ENCODE data around the gene FAM53A.

FAM53A gene

GRCh38 chr4:1639299-1639868 is 44.7 kb downstream of the FAM53A start:
- DNase-seq (ENCODE audit: low read depth), result no peak

- no peak for DNase-seq (ENCODE audit: low read depth)
Measured at GRCh38 chr4:1638873-1639272, 45.2 kb downstream of the FAM53A start.

- no peak for DNase-seq (ENCODE audit: low read depth)
Measured at GRCh38 chr4:1638272-1638598, 45.9 kb downstream of the FAM53A start.

DNA sequence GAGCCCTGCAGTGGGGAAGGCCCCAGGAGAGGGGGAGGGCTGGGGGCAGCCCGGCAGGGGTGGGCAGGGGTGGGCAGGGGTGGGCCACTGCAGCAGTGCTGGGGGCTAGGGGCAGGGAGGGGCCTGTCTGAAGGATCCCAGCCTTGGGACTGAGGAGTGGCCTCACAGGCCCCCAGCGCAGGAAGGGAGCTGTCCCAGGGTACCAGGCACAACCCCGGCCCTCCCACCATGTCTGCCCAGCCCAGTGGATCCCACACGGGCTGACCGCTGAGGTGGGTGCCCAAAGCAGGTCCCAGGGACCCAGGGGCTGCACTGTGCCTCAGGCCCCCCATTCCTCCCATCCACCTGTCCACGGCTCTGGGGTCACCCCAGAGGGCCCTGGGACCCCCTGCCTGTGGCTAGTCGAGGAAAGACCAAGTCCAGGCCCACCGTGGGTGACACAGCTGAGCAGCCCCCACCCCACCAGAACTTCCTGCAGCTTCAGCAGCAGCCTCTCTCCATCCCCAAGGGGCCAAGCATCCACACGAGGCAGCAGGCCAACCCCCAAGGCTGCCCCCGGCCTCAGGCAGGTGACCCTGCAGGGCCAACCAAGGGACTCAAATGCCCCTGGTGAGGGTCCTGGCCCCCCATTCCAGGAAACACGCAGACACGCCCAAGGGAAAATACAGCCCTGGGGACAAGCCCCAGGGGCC is 46.4 kb downstream of the FAM53A start:
- no peak for DNase-seq (ENCODE audit: low read depth)

- DNase-seq (ENCODE audit: low read depth), result no peak
Measured at GRCh38 chr4:1636490-1637211, 47.5 kb downstream of the FAM53A start.

DNA sequence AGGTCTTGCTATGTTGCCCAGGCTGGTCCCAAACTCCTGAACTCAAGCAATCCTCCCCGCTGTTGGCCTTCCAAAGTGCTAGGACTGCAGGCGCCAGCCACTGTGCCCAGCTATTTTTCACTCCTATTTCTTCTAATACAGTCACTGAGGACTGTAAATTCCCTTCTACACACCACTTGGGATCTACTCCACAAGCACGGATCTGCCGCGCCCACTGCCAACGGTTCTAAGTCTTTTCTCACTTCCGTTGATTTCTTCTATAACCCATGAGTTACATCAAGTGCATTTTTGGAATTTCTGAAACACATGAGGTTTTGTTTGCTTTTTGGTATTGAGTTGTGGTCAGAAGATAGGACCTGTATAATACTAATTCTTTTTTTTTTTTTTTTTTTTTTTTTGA is 48.6 kb downstream of the FAM53A start:
- no peak for DNase-seq (ENCODE audit: low read depth)

DNA sequence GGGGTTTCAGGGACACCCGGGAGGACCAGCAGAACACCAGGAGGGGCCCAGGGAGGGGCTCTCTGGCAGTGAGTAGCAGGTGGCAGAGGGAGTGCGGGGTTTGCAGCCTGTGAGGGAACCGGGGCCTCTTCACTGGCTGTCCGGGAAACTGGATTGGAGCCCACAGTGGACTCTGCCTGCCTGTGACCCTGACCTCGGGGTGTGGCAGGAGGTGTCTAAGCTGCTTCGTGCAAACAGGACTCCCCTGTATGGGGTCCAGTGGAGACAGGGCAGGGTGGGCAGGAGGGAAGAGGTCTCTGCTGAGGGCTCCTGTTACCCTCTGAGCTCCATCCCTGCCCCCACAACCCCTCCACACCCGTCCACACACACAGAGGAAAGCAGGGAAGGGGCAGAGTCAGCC is 50.1 kb downstream of the FAM53A start:
- no peak for DNase-seq (ENCODE audit: low read depth)

DNA sequence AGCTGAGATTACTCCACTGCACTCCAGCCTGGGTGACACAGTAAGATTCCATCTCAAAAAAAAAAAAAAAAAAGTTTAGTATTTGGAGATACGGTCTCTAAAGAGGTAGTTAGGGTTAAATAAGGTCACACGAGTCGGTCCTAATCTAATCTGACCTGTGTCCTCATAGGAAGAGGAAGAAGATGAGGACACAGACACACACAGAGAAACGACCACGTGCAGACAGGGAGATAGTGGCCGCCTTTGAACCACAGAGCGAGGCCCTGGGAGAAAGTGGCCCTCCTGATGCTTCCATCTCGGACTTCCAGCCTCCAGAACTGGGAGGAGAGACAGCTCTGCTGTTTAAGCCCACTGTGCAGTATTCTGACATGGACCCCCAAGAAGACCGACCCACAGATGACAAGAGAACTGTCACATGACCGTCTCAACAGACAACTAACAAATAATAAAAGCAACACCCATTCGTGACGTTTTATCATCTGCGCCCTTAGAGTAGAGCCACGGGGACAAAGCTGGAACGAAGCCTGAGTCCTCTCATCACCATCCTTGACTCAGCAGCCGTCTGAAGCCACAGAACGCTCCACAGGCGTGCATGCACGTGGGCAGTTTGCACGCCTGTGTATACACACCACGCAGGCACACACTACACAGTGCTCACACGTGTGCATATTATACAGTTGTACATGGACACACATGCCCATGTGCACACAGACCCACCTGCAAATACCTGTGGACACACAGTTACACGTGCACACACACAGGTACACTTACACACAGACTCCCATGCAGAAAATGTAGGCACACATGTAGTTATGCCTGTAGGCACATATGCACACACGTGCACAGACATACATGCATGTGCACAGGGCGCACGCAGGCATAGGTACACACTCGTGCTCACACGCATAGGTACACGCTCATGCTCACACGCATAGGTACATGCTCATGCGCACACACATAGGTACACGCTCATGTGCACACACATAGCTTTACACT is 51.7 kb downstream of the FAM53A start:
- DNase-seq (ENCODE audit: low read depth), result no peak

GRCh38 chr4:1631136-1631535 is 53.0 kb downstream of the FAM53A start:
- no peak for DNase-seq (ENCODE audit: low read depth)

GRCh38 chr4:1630266-1630665 is 53.8 kb downstream of the FAM53A start:
- no peak for DNase-seq (ENCODE audit: low read depth)

- no peak for DNase-seq (ENCODE audit: low read depth)
Measured at GRCh38 chr4:1629699-1630083, 54.4 kb downstream of the FAM53A start.

DNA sequence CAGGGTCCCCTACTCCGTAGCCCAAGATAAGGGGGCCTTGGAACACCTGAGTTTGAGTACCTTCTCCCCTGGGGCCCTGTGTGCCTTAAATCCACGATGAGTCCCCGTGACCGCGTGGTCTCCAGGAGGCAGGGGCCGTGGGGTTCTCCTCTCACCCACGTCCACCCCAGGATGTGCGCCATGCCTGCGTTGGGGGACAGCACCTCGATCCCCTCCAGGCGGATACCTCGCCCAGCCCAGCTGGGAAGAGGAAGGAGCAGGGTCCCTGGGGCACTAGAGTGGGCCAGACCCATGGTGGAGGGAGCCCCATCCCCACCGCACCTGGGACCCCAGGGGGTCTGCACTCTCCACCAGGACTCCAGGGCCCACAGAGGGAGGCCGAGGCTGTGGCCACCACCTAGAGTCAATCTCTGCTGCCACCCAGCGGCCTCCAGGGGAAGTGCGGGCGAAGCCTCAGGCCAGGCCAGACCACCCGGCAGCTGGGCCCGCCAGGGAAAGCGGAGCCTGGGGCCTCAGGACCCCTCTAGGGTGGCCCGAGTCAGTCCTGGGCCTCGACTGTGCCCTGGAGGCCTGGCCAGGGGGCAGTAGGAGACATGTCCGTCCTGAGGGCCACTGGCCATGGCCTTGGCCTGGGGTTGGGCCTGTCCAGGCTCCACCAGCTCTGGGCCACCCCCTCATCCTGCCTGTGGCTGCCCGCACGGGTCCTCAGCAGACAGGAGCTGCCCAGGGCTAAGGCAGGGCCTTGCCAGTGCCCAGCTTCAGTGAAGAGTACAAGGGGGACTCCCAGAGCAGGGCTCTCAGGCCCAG is 55.0 kb downstream of the FAM53A start:
- DNase-seq (ENCODE audit: low read depth), result no peak

GRCh38 chr4:1627417-1628313 is 56.4 kb downstream of the FAM53A start:
- no peak for DNase-seq (ENCODE audit: low read depth)

DNA sequence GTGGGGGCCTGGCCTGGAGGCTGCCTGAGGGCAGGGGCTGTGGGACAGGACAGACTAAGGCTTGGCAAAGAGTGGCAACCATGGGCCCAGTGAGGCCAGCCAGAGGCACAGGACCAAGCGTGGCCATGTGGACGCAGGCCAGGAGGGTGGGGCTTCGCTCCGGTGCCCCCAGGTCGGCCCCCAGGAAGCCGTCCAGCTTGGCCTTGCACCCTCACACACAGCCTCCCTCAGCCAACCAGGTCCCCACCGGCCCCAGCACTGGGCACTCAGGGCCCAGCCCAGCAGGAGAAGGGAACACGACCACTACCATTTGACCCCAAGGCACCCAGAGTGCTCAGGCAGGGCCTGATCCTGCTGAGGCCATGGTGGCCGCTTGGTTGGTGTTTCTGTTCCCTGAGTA is 57.2 kb downstream of the FAM53A start:
- DNase-seq (ENCODE audit: low read depth), result no peak

- DNase-seq (ENCODE audit: low read depth), result no peak
Measured at GRCh38 chr4:1626151-1626550, 58.0 kb downstream of the FAM53A start.

DNA sequence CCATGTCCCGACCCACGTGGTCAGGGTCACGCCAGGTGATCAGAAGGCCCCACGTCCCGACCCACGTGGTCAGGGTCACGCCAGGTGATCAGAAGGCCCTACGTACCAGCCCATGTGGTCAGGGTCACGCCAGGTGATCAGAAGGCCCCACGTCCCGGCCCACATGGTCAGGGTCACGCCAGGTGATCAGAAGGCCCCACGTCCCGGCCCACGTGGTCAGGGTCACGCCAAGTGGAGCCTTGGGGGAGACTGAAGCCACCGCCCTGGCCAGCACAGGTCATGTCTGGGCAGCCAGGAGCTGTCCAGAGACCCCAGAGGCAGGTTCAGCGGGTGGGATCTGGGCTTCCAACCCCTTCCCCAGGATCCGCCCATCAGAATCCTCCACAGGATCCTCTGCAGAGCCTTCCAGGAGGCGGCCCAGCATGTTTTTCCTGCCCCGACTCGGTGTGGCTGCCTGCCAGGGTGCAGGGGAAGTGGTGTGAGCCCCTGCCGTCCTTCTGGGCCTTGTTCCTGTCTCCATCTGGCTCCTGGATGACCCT is 58.4 kb downstream of the FAM53A start:
- DNase-seq (ENCODE audit: low read depth), result no peak

- no peak for DNase-seq (ENCODE audit: low read depth)
Measured at GRCh38 chr4:1624519-1624910, 59.6 kb downstream of the FAM53A start.

DNA sequence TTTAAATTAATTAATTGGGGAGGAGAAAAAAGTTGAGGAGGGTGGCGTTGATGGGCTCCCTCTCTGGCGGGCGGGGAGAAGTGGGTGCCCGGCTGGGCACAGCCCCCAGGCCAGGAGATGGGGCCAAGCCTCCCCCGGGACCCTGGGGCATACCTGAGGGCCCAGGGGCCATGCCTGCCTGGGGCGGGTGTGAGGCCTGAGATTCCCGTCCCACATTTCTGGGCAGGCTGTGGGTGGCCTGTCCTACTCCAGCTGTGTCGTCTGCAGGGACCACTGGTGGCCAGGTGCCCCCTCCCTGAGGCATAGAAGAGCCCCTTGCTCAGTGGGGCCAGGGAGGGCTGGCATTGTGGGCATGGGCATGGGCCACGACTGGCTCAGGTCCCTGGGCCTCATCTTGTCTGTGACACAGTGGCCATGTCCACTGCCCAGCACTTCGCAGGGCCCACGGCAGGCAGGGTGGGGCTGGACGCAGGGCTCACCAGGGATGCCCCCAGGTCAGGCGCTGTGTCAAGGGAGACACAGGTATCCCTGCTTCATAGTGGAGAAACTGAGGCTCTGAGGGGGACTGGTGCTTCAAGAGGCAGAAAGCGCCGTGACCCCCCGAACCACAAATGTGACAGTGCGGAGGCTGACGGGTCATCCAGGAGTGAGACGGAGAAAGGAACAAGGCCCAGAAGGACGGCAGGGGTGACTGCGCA is 60.1 kb downstream of the FAM53A start:
- DNase-seq (ENCODE audit: low read depth), result no peak

DNA sequence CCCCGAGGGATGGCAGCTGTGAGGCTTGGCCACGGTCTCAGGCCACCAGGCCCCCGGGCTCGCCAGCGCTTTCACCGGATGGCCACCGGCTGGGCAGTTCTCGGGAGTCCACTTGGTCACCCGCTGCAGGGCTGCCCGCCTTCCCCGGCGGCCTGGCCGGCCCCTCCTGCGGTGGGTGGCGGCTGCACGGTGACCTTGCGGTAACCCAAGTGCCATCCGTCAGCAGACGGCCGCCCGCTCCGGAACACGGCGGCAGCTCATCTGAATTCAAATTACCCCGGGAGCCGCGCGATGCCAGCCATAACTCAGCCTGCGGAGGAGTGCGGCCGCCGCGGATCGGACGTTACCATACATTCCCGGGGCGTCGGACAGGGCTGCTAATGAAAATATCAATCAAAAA is 60.7 kb downstream of the FAM53A start:
- no peak for DNase-seq (ENCODE audit: low read depth)

DNA sequence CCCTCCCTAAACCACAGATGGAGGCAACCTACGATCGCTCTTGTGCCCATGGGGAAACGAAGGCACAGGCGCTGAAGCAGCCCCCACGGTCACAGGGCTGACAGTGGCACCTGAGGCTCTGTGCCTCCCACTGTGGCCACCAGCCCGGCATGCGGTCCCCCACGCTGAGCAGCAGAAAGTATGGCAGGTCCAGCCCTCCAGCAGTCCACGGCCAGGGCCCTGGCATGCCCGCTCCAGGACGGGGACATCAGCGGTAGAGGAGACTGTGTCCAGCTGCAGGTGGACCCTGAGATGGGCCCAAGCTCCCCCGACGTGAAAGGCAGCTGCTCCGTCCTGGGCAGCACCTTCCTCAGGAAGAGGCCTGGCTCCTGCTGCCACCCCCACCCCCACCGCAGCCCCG is 61.2 kb downstream of the FAM53A start:
- no peak for DNase-seq (ENCODE audit: low read depth)

Measured in GM04503 (cell line).